ENCODE measurements around the gene TTLL11. TPM values are rescaled to one million over a fixed set of nuclear protein-coding genes. Genes with fewer than 3 reads are reported as not detected.

TTLL11 gene
- total RNA-seq, 4 donors from 2014 or later = 20.5 to 41.3 (median 27.6) TPM

DNA sequence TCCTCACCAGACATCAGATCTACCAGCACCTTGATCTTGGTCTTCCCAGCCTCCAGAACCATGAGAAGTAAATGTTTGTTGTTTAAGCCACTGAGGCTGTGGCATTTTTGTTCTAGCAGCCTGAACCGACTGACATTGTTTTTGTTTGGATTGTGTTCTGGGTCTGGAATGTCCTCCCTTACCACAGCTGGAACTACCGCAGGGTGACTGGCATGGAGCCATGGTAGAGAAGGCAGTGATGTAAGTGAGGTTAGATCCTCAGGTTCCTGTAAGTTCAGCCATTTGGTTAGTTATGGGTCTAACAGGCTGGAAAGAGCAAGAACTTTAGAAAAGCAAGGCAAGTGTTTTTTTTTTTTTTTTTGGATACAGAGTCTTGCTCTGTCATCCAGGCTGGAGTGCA lies 232.4 kb downstream of the TTLL11 start:
- no peak for DNase-seq (ENCODE audit: extremely low spot score)
- H3K4me3 ChIP-seq = no peak overlapping the region
- 22% methylated on average over 2 of the region's 2 CpGs for WGBS
- no peaks in the 10 kb centered on the region for H3K9me3 ChIP-seq
- intact Hi-C loops (cut with DNase I) = loop anchor here (5.0 kb wide), 1 partner anchor 173 kb away; no protein-coding TSS in a partner anchor
- no peaks in the 10 kb centered on the region for H3K27me3 ChIP-seq
- TF ChIP-seq POLR2A (IDR thresholded peaks at IDR 0.05; ENCODE audit: low read depth) (no peak), EP300 (IDR thresholded peaks at IDR 0.05) (no peak), POLR2AphosphoS5 (IDR thresholded peaks at IDR 0.05) (no peak), CTCF (IDR thresholded peaks at IDR 0.05) (no peak)
- H3K36me3 ChIP-seq = peaks cover 0 to 37% (median 12%) of the 10 kb centered on the region in 4 donors
- no peak overlapping the region for H3K27ac ChIP-seq (replicated peaks in 1 of 4)
- peaks cover 0 to 13% (median 10%) of the 10 kb centered on the region in 4 donors for H3K4me1 ChIP-seq

GRCh38 chr9:121860213-121860612 lies 232.9 kb downstream of the TTLL11 start:
- TF ChIP-seq POLR2AphosphoS5 (IDR thresholded peaks at IDR 0.05) (no peak), CTCF (IDR thresholded peaks at IDR 0.05) (no peak), POLR2A (IDR thresholded peaks at IDR 0.05; ENCODE audit: low read depth) (no peak), EP300 (IDR thresholded peaks at IDR 0.05) (no peak)
- DNase-seq (ENCODE audit: extremely low spot score) = no peak
- peaks cover 0 to 40% (median 12%) of the 10 kb centered on the region in 4 donors for H3K36me3 ChIP-seq
- no peak overlapping the region for H3K27ac ChIP-seq (replicated peaks in 1 of 4)
- WGBS = 78% methylated on average over 3 of the region's 3 CpGs
- no peaks in the 10 kb centered on the region for H3K27me3 ChIP-seq
- H3K4me3 ChIP-seq = no peak overlapping the region
- intact Hi-C loops (cut with DNase I) = loop anchor here (5.0 kb wide), 1 partner anchor 173 kb away; no protein-coding TSS in a partner anchor
- H3K9me3 ChIP-seq = no peaks in the 10 kb centered on the region
- H3K4me1 ChIP-seq = peaks cover 0 to 13% (median 10%) of the 10 kb centered on the region in 4 donors

- H3K4me3 ChIP-seq = no peak overlapping the region
- peaks cover 0 to 40% (median 12%) of the 10 kb centered on the region in 4 donors for H3K36me3 ChIP-seq
- H3K4me1 ChIP-seq = peaks cover 0 to 13% (median 10%) of the 10 kb centered on the region in 4 donors
- H3K27me3 ChIP-seq = no peaks in the 10 kb centered on the region
- no peak for DNase-seq (ENCODE audit: extremely low spot score)
- TF ChIP-seq CTCF (IDR thresholded peaks at IDR 0.05) = no peak
- TF ChIP-seq EP300 (IDR thresholded peaks at IDR 0.05) = no peak
- TF ChIP-seq POLR2A (IDR thresholded peaks at IDR 0.05; ENCODE audit: low read depth) = no peak
- TF ChIP-seq POLR2AphosphoS5 (IDR thresholded peaks at IDR 0.05) = no peak
- no peaks in the 10 kb centered on the region for H3K9me3 ChIP-seq
- no peak overlapping the region for H3K27ac ChIP-seq (replicated peaks in 1 of 4)
- intact Hi-C loops (cut with DNase I) = loop anchor here (5.0 kb wide), 1 partner anchor 172 kb away; no protein-coding TSS in a partner anchor
- 90% methylated on average over 6 of the region's 6 CpGs for WGBS
These were observed 233.5 kb downstream of the TTLL11 start for GRCh38 chr9:121859646-121860045.

DNA sequence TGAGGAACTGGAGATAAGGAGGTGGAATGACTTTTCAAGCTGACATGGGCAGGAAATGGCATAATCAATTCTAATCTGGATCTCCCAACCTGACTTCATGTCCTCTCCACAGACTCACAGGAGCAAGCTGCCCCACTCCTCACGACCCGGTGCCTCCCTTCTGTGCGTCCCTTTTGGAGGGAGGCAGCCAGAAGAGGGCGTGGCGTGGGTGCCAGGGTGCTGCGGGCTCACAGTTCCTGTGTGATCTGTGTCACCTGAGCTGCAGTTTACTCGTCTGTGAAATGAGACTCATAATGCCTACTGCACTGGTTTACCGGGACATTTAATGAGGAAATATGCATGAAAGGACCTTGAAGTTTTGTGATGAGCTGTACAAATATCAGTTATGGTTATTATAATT lies 234.3 kb downstream of the TTLL11 start:
- TF ChIP-seq POLR2A (IDR thresholded peaks at IDR 0.05; ENCODE audit: low read depth) (no peak), POLR2AphosphoS5 (IDR thresholded peaks at IDR 0.05) (no peak), EP300 (IDR thresholded peaks at IDR 0.05) (no peak)
- Histone ChIP-seq H3K4me3 (no peak overlapping the region), H3K27me3 (no peaks in the 10 kb centered on the region), H3K36me3 (peaks cover 0 to 41% (median 12%) of the 10 kb centered on the region in 4 donors), H3K27ac (replicated peaks in 1 of 4) (no peak overlapping the region), H3K4me1 (peaks cover 0 to 13% (median 10%) of the 10 kb centered on the region in 4 donors), H3K9me3 (no peaks in the 10 kb centered on the region)
- DNase-seq (ENCODE audit: extremely low spot score) = no peak
- 100% methylated on average over 7 of the region's 8 CpGs for WGBS
- intact Hi-C loops (cut with DNase I) = no loop called here

GRCh38 chr9:121857928-121858327 lies 235.2 kb downstream of the TTLL11 start:
- DNase-seq (ENCODE audit: extremely low spot score) = no peak
- H3K27me3 ChIP-seq = no peaks in the 10 kb centered on the region
- H3K4me1 ChIP-seq = peaks cover 0 to 13% (median 10%) of the 10 kb centered on the region in 4 donors
- 87% methylated on average over 8 of the region's 9 CpGs for WGBS
- no peak overlapping the region for H3K27ac ChIP-seq (replicated peaks in 1 of 4)
- no peak overlapping the region for H3K4me3 ChIP-seq
- H3K9me3 ChIP-seq = no peaks in the 10 kb centered on the region
- intact Hi-C loops (cut with DNase I) = no loop called here
- TF ChIP-seq POLR2AphosphoS5 (IDR thresholded peaks at IDR 0.05) = no peak
- no peak for TF ChIP-seq CTCF (IDR thresholded peaks at IDR 0.05)
- TF ChIP-seq POLR2A (IDR thresholded peaks at IDR 0.05; ENCODE audit: low read depth) = no peak
- no peak for TF ChIP-seq EP300 (IDR thresholded peaks at IDR 0.05)
- H3K36me3 ChIP-seq = peaks cover 0 to 47% (median 13%) of the 10 kb centered on the region in 4 donors

Data from esophagus muscularis mucosa (tissue), 4 donors.